Fibroblast of lung (primary cell): ENCODE results near the gene CCDC110.

Experiments
- EZH2 ChIP-seq: IDR thresholded peaks from 2 replicates; pipeline ENCODE4 v1.5.1; 2012; ENCODE audit warnings: low read length, control low read depth, mild to moderate bottlenecking; ENCODE audit errors: missing control alignments
- TF ChIP-seq, protein P1 (sequence below), 2 donors: IDR thresholded peaks in 1 of 2; conservative IDR thresholded peaks in 1 of 2; 1 replicate in 1 of 2; 2 replicates in 1 of 2; pipeline ENCODE4 v1.5.1; 2011 to 2012; ENCODE audit warnings: low read length in 2 of 2, control low read depth in 1 of 2, inconsistent platforms in 1 of 2, low read depth in 1 of 2, mild to moderate bottlenecking in 1 of 2

DNA sequence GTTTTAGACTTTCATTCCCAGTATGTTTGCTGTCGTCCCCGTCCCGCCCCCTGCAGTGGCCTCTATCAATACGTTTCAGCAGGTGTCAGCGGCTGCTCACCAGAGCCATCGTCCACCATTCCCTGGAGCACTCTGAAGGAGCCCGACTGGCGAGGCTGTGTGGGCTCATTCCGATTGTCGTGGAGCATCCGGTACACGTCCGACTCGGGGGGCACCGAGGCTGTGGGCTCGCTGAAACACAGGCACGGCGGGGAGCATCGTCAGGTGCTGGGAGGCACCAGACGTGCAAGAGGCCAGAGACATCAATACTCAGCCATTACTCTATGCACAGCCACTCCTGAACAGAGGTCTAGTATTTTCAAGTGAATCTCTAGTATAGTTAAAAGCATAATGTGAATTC is 34.9 kb upstream of the CCDC110 start:
- TF ChIP-seq, protein P1, sequence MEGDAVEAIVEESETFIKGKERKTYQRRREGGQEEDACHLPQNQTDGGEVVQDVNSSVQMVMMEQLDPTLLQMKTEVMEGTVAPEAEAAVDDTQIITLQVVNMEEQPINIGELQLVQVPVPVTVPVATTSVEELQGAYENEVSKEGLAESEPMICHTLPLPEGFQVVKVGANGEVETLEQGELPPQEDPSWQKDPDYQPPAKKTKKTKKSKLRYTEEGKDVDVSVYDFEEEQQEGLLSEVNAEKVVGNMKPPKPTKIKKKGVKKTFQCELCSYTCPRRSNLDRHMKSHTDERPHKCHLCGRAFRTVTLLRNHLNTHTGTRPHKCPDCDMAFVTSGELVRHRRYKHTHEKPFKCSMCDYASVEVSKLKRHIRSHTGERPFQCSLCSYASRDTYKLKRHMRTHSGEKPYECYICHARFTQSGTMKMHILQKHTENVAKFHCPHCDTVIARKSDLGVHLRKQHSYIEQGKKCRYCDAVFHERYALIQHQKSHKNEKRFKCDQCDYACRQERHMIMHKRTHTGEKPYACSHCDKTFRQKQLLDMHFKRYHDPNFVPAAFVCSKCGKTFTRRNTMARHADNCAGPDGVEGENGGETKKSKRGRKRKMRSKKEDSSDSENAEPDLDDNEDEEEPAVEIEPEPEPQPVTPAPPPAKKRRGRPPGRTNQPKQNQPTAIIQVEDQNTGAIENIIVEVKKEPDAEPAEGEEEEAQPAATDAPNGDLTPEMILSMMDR (conservative IDR thresholded peaks at IDR 0.05 in 1 of 2, IDR thresholded peaks at IDR 0.05 in 1 of 2; ENCODE audit: low read depth in 1 of 2, low read length in 2 of 2) = no peak
- no peak for TF ChIP-seq EZH2
